ENCODE measurements around the gene CRACR2A. TPM values are rescaled to one million over a fixed set of nuclear protein-coding genes. Genes with fewer than 3 reads are reported as not detected.

The CRACR2A gene
- total RNA-seq, 2 donors from 2014 or later: 50.3 to 54.8 TPM

DNA sequence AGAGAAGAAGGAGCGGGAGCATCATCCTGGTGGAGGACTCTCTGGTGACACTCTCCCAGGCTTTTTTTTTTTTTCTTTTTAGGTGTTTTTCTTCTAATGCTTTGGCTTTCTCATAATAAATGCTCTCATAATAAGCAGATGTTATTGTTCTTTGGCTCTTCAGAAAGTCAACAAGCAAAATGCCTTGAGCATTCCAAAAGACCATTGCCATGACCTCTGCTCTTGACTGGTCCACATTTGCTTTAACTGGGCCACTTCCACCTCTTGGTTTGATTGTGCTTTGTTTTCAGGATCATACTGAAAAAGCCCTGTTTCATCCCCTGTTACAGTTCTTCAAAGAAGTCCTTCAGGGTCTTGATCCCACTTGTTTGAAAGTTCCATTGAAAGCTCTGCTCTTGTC, 36.9 kb downstream of the CRACR2A start:
- Histone ChIP-seq H3K9ac (ENCODE audit: low read depth in 2 of 2, low read length in 2 of 2) (no peak overlapping the region), H3K27me3 (no peaks in the 10 kb centered on the region), H3K4me1 (no peaks in the 10 kb centered on the region), H3K36me3 (no peaks in the 10 kb centered on the region), H3K4me3 (no peak overlapping the region), H3K27ac (no peak overlapping the region), H3K9me3 (no peaks in the 10 kb centered on the region)
- TF ChIP-seq, protein P1, sequence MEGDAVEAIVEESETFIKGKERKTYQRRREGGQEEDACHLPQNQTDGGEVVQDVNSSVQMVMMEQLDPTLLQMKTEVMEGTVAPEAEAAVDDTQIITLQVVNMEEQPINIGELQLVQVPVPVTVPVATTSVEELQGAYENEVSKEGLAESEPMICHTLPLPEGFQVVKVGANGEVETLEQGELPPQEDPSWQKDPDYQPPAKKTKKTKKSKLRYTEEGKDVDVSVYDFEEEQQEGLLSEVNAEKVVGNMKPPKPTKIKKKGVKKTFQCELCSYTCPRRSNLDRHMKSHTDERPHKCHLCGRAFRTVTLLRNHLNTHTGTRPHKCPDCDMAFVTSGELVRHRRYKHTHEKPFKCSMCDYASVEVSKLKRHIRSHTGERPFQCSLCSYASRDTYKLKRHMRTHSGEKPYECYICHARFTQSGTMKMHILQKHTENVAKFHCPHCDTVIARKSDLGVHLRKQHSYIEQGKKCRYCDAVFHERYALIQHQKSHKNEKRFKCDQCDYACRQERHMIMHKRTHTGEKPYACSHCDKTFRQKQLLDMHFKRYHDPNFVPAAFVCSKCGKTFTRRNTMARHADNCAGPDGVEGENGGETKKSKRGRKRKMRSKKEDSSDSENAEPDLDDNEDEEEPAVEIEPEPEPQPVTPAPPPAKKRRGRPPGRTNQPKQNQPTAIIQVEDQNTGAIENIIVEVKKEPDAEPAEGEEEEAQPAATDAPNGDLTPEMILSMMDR (IDR thresholded peaks at IDR 0.05): no peak
- DNase-seq: no peak
- intact Hi-C loops (cut with DNase I): no loop called here

DNA sequence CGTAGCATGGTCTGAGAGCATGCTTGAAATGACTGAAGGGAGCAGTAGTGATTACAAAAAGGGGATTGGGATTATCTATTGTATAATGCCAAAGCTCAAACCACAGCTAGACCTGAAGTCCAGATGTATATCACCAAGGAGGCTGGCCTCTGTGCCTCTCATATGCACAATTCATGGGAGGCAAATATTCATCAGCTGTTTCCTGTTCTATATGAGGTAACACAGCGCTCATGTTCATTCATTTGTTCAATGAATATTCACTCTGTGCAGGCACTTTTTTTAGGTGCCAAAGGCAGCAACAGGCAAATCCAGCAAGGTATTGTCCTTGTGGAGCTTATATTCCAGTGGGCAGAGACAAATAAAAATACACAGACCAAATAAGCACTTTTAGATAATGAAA, 39.0 kb downstream of the CRACR2A start:
- no peaks in the 10 kb centered on the region for H3K9me3 ChIP-seq
- TF ChIP-seq, protein P1 (IDR thresholded peaks at IDR 0.05): no peak
- no peak overlapping the region for H3K27ac ChIP-seq
- H3K4me3 ChIP-seq: no peak overlapping the region
- no peak overlapping the region for H3K9ac ChIP-seq (ENCODE audit: low read depth in 2 of 2, low read length in 2 of 2)
- H3K36me3 ChIP-seq: no peaks in the 10 kb centered on the region
- no peaks in the 10 kb centered on the region for H3K27me3 ChIP-seq
- no peaks in the 10 kb centered on the region for H3K4me1 ChIP-seq
- intact Hi-C loops (cut with DNase I): no loop called here
- DNase-seq: no peak

DNA sequence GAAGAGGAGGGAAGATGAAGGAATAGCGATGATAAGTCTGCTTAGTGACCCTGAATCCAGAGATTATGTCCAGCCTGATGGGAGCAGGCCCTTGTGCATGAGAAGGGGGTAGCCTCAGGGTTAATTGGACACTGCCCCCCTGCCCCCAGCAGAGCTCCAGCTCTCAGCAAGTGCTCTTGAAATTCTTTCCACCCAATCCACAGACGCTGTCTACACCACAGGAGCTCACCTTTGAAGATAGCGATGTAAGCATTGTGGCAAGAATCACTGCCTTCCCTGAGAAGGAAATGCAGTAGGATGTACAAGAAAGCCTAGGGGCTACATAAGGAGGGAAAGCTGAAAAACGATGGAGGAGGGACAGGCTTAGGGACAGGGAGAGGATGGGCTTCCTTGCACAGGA, 39.4 kb downstream of the CRACR2A start:
- Histone ChIP-seq H3K9ac (ENCODE audit: low read depth in 2 of 2, low read length in 2 of 2) (no peak overlapping the region), H3K4me1 (no peaks in the 10 kb centered on the region), H3K9me3 (no peaks in the 10 kb centered on the region), H3K27me3 (no peaks in the 10 kb centered on the region), H3K27ac (no peak overlapping the region), H3K4me3 (no peak overlapping the region), H3K36me3 (no peaks in the 10 kb centered on the region)
- no peak for DNase-seq
- TF ChIP-seq, protein P1 (IDR thresholded peaks at IDR 0.05): no peak
- intact Hi-C loops (cut with DNase I): no loop called here

DNA sequence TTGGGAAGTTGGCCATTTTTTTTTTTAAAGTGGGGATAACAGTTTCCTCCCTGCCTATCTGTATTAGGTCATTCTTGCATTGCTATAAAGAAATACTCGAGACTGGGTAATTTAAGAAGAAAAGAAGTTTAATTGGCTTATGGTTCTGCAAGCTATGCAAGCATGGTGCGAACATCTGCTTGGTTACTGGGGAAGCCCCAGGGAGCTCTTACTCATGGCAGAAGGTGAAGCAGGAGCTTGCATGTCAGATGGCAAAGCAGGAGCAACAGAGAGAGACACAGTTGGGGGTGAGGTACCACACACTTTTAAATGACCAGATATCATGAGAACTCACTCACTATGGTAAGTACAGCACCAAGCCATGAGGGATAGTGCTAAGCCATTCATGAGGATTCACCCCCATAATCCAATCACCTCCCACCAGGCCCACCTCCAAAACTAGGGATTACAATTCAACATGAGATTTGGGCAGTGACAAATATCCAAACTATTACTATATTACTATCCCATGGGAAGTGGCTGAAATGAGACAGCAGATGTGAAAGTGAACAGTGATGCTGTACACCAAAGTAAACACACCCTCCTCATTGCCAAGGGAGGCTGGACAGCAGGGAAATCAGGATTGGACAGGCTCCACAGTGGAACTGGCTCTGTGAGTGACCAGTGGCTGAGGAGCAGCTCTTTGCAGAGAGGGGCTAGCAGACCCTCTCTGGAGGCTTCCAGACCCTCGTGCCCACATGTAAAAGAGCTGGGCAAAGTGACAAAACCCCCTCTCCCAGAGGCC, 40.5 kb downstream of the CRACR2A start:
- Histone ChIP-seq H3K9me3 (no peaks in the 10 kb centered on the region), H3K4me1 (no peaks in the 10 kb centered on the region), H3K36me3 (no peaks in the 10 kb centered on the region), H3K27ac (no peak overlapping the region), H3K4me3 (no peak overlapping the region), H3K9ac (ENCODE audit: low read depth in 2 of 2, low read length in 2 of 2) (no peak overlapping the region), H3K27me3 (no peaks in the 10 kb centered on the region)
- no peak for DNase-seq
- intact Hi-C loops (cut with DNase I): no loop called here
- TF ChIP-seq, protein P1 (IDR thresholded peaks at IDR 0.05): no peak

DNA sequence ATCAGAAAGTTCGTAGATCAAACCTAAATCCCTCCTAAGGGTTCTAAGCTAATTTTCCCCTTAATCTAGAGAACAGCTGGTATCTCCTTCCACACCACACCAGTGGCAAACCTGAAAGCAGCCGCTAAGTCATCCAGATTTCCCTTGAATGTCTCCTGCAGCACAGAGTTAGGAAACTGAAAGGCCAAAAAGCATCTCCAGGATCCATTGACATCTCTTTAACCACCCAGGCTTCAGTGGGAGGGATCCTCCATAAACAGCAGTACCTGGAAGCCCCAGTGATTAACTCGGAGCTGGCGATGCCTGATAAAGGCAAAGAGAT, 47.6 kb downstream of the CRACR2A start:
- no peaks in the 10 kb centered on the region for H3K36me3 ChIP-seq
- no peak overlapping the region for H3K4me3 ChIP-seq

More for the DNA sequence above, 47.6 kb downstream of the CRACR2A start:
- H3K9ac ChIP-seq (ENCODE audit: low read depth in 2 of 2, low read length in 2 of 2): no peak overlapping the region
- no peak overlapping the region for H3K27ac ChIP-seq
- no peak for DNase-seq
- intact Hi-C loops (cut with DNase I): no loop called here
- no peaks in the 10 kb centered on the region for H3K9me3 ChIP-seq
- no peaks in the 10 kb centered on the region for H3K4me1 ChIP-seq
- no peaks in the 10 kb centered on the region for H3K27me3 ChIP-seq
- TF ChIP-seq, protein P1 (IDR thresholded peaks at IDR 0.05): no peak

Measured in colonic mucosa (tissue), 4 donors.